Trophoblast cell (in vitro differentiated cells and primary cell): Measurements from ENCODE around the gene DNAJC6.

ENCODE experiments used
- DNase-seq, 2 donors: peaks; one replicate each; pipeline ENCODE4 v3.0.0-alpha.2; 2016
- H2AFZ ChIP-seq: 2 replicates; pipeline ENCODE4 v1.6.1; 2013; ENCODE audit warnings: low read length, moderate library complexity, mild to moderate bottlenecking; ENCODE audit not compliant: insufficient read depth, poor library complexity
- H2AK5ac ChIP-seq: 2 replicates; pipeline ENCODE4 v1.6.1; 2013; ENCODE audit warnings: mild to moderate bottlenecking, low read length
- H2BK120ac ChIP-seq: 2 replicates; pipeline ENCODE4 v1.6.1; 2013; ENCODE audit warnings: low read length, mild to moderate bottlenecking, moderate library complexity; ENCODE audit not compliant: insufficient read depth, poor library complexity
- H2BK12ac ChIP-seq: 2 replicates; pipeline ENCODE4 v1.6.1; 2013; ENCODE audit warnings: mild to moderate bottlenecking, low read length, moderate library complexity
- H2BK5ac ChIP-seq: 2 replicates; pipeline ENCODE4 v1.6.1; 2013; ENCODE audit warnings: low read length, low read depth, moderate library complexity, mild to moderate bottlenecking; ENCODE audit not compliant: poor library complexity
- H3K14ac ChIP-seq: 2 replicates; pipeline ENCODE4 v1.6.1; 2013; ENCODE audit warnings: mild to moderate bottlenecking, low read length
- H3K18ac ChIP-seq: 2 replicates; pipeline ENCODE4 v1.6.1; 2013; ENCODE audit warnings: mild to moderate bottlenecking, low read length
- H3K23ac ChIP-seq: 2 replicates; pipeline ENCODE4 v1.6.1; 2013; ENCODE audit warnings: low read length
- H3K27ac ChIP-seq: 2 replicates; pipeline ENCODE4 v1.5.1; 2013; ENCODE audit warnings: low read depth, mild to moderate bottlenecking, inconsistent platforms, low read length, moderate library complexity
- H3K27me3 ChIP-seq: 2 replicates; pipeline ENCODE4 v1.6.1; 2013; ENCODE audit warnings: inconsistent platforms, mild to moderate bottlenecking, low read length, moderate library complexity; ENCODE audit not compliant: insufficient read depth
- H3K36me3 ChIP-seq, 2 experiments: 1 replicate in 1 of 2; 2 replicates in 1 of 2; pipeline ENCODE4 v1.6.1; 2013; ENCODE audit warnings: low read length in 2 of 2, mild to moderate bottlenecking in 2 of 2, moderate library complexity in 1 of 2; ENCODE audit not compliant: insufficient read depth in 2 of 2, control insufficient read depth in 1 of 2
- H3K4ac ChIP-seq: 2 replicates; pipeline ENCODE4 v1.6.1; 2013; ENCODE audit warnings: low read depth, mild to moderate bottlenecking, low read length, moderate library complexity
- H3K4me1 ChIP-seq, 2 experiments: 1 replicate in 1 of 2; 2 replicates in 1 of 2; pipeline ENCODE4 v1.6.1; 2013; ENCODE audit warnings: low read length in 2 of 2, mild to moderate bottlenecking in 2 of 2, moderate library complexity in 1 of 2; ENCODE audit not compliant: insufficient read depth in 2 of 2, control insufficient read depth in 1 of 2
- H3K4me2 ChIP-seq: 2 replicates; pipeline ENCODE4 v1.6.1; 2013; ENCODE audit warnings: inconsistent platforms, mild to moderate bottlenecking, low read length, moderate library complexity
- H3K4me3 ChIP-seq: 2 replicates; pipeline ENCODE4 v1.5.1; 2013; ENCODE audit warnings: mild to moderate bottlenecking, low read depth, low read length, inconsistent platforms
- H3K79me1 ChIP-seq: one replicate; pipeline ENCODE4 v1.6.1; 2013; ENCODE audit warnings: low read length
- H3K79me2 ChIP-seq: 2 replicates; pipeline ENCODE4 v1.6.1; 2013; ENCODE audit warnings: low read length, mild to moderate bottlenecking; ENCODE audit not compliant: control insufficient read depth, insufficient read depth, poor library complexity
- H3K9ac ChIP-seq: 2 replicates; pipeline ENCODE4 v1.6.1; 2013; ENCODE audit warnings: mild to moderate bottlenecking, low read length
- H3K9me3 ChIP-seq: 2 replicates; pipeline ENCODE4 v1.6.1; 2013; ENCODE audit warnings: low read depth, mild to moderate bottlenecking, control low read depth, inconsistent platforms, low read length; ENCODE audit not compliant: insufficient read depth
- H4K12ac ChIP-seq: 2 replicates; pipeline ENCODE4 v1.6.1; 2013; ENCODE audit warnings: low read depth, mild to moderate bottlenecking, low read length, moderate library complexity
- H4K8ac ChIP-seq: 2 replicates; pipeline ENCODE4 v1.6.1; 2013; ENCODE audit warnings: low read depth, mild to moderate bottlenecking, low read length, moderate library complexity
- H4K91ac ChIP-seq: one replicate; pipeline ENCODE4 v1.6.1; 2013; ENCODE audit warnings: low read depth, mild to moderate bottlenecking, low read length, moderate library complexity
- WGBS: extraction: QIAGEN DNeasy Blood & Tissue Kit; methylation state at CpG from one replicate; pipeline ENCODE4 v1.1.7; 2013; ENCODE audit warnings: missing lambda C conversion rate; ENCODE audit not compliant: insufficient read length, insufficient coverage; ENCODE audit errors: extremely low coverage; 5-methylcytosine and 5-hydroxymethylcytosine counted together

DNAJC6 gene

DNA sequence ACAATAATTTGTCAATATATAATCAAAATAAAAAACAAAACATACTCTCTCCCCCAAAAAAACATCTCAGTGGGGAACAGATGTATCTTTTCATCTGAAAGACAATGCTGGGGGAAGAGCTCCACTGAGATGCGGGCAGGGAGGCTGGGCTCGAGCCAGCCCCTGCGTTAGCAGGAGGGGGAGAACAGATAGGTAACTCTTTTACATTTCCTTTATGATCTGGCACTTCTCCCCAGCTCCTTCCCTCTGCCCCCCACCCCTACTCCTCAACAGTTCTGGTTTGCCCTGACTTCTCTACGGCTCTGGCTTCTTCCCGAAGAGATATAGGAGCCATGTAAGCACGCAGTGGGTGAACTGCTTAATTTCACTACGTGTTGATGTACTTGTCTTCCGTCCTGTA is 123.6 kb downstream of the DNAJC6 start:
- no peak overlapping the region for H3K23ac ChIP-seq
- peak overlapping the region; percentile 40 for H3K18ac ChIP-seq
- no peak overlapping the region for H2AFZ ChIP-seq
- no peaks in the 10 kb centered on the region for H3K79me2 ChIP-seq
- H3K9me3 ChIP-seq: no peaks in the 10 kb centered on the region
- no peak overlapping the region for H2BK120ac ChIP-seq
- H3K4ac ChIP-seq: no peak overlapping the region
- no peak overlapping the region for H3K27ac ChIP-seq
- peaks cover 6 to 9% of the 10 kb centered on the region in 2 experiments for H3K36me3 ChIP-seq
- H4K91ac ChIP-seq: no peak overlapping the region
- no peak overlapping the region for H4K12ac ChIP-seq
- H3K4me1 ChIP-seq: peaks cover 4 to 12% of the 10 kb centered on the region in 2 experiments
- H3K79me1 ChIP-seq: peaks cover 4% of the 10 kb centered on the region
- H2BK5ac ChIP-seq: no peak overlapping the region
- WGBS: no CpG with 5 or more reads among the region's 8 CpGs
- H3K27me3 ChIP-seq: no peaks in the 10 kb centered on the region
- DNase-seq: no peak
- peak overlapping the region; percentile 47 for H4K8ac ChIP-seq
- no peak overlapping the region for H3K4me2 ChIP-seq
- no peak overlapping the region for H3K4me3 ChIP-seq
- no peak overlapping the region for H3K14ac ChIP-seq
- H2BK12ac ChIP-seq: no peak overlapping the region
- no peak overlapping the region for H3K9ac ChIP-seq
- H2AK5ac ChIP-seq: peak overlapping the region; percentile 37

DNA sequence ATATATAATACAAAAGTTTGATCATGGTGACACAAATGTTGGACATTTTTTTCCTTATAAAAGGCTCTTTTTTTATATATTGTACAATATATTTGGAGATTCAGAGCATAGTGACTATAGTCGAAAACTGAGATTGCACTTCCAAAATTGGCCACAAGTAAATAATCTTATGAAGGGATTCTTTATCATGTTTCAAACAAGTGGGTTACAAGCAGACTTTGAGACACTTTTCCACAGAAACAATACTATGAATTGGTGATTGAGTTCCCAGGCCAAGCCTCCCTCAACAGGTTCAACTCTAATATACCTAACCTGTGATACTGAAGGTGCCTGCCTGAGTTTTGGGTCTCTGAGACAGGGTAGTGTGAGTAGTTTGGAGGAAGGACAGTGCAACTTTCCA is 124.9 kb downstream of the DNAJC6 start:
- WGBS: no CpG with 5 or more reads among the region's 1 CpG
- H3K79me2 ChIP-seq: no peaks in the 10 kb centered on the region

DNA sequence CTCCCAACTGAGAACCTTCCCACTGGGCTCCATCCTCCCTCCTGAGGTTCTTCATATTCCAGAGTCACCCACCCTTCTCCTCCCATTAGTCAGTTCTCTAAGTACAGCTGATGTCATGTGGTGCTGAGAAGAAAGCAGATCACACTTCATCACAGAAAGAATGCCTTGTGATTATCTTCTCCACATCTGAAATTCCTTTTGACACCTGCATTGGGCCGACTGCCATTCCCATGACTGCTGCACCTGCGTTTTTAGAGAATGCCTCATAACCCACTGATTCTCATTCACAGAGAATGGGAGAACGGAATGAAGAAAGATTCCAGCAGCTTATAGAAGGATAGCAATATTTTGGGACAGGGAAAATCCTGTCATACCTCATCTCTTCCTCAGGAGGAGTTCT is 125.4 kb downstream of the DNAJC6 start:
- Histone ChIP-seq H3K79me2 (no peaks in the 10 kb centered on the region), H3K18ac (no peak overlapping the region), H3K36me3 (peaks cover 6 to 9% of the 10 kb centered on the region in 2 experiments), H3K14ac (no peak overlapping the region), H3K9me3 (no peaks in the 10 kb centered on the region), H4K12ac (no peak overlapping the region), H2BK5ac (no peak overlapping the region), H3K9ac (no peak overlapping the region), H3K4me2 (no peak overlapping the region), H2AK5ac (no peak overlapping the region), H2BK12ac (no peak overlapping the region), H4K91ac (no peak overlapping the region), H2AFZ (no peak overlapping the region), H4K8ac (no peak overlapping the region), H3K23ac (no peak overlapping the region), H3K4me3 (no peak overlapping the region), H3K79me1 (peaks cover 4% of the 10 kb centered on the region), H2BK120ac (no peak overlapping the region), H3K27ac (peak overlapping the region; percentile 20), H3K4ac (no peak overlapping the region), H3K27me3 (no peaks in the 10 kb centered on the region), H3K4me1 (peaks cover 4 to 11% of the 10 kb centered on the region in 2 experiments)
- peak; percentile 86 to 97 for DNase-seq
- no CpG with 5 or more reads among the region's 3 CpGs for WGBS

More for the DNA sequence above, 124.9 kb downstream of the DNAJC6 start:
- DNase-seq: no peak
- no peak overlapping the region for H2BK120ac ChIP-seq
- H3K9ac ChIP-seq: no peak overlapping the region
- H2BK5ac ChIP-seq: no peak overlapping the region
- no peaks in the 10 kb centered on the region for H3K27me3 ChIP-seq
- H2AFZ ChIP-seq: no peak overlapping the region
- H3K4ac ChIP-seq: no peak overlapping the region
- H4K8ac ChIP-seq: no peak overlapping the region
- no peak overlapping the region for H3K18ac ChIP-seq
- H3K27ac ChIP-seq: peak overlapping the region; percentile 20
- H3K79me1 ChIP-seq: peaks cover 4% of the 10 kb centered on the region
- no peak overlapping the region for H3K23ac ChIP-seq
- no peak overlapping the region for H3K14ac ChIP-seq
- no peak overlapping the region for H4K91ac ChIP-seq
- peaks cover 4 to 12% of the 10 kb centered on the region in 2 experiments for H3K4me1 ChIP-seq
- H3K9me3 ChIP-seq: no peaks in the 10 kb centered on the region
- no peak overlapping the region for H4K12ac ChIP-seq
- no peak overlapping the region for H3K4me3 ChIP-seq
- no peak overlapping the region for H2AK5ac ChIP-seq
- peaks cover 6 to 9% of the 10 kb centered on the region in 2 experiments for H3K36me3 ChIP-seq
- no peak overlapping the region for H3K4me2 ChIP-seq
- no peak overlapping the region for H2BK12ac ChIP-seq

DNA sequence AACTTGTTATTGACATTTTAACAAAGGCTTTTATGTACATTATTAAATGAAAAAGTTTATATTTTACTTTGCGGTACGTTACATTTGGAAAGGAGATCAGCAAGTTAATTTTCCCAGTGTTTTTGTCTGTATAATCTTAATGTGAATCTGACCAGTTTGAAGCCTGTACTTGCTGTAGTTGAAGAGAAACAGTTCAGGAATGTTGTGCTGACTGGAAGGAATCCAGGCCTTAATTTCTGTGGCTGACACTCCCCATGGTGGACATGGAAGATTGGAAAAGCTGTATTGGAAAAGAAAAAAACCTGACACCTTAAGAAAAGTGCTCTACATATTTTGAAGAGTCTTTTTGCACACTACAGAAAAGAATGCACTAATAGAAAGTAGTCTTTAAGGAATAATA is 126.6 kb downstream of the DNAJC6 start:
- no peaks in the 10 kb centered on the region for H3K79me2 ChIP-seq
- no peak overlapping the region for H3K9ac ChIP-seq
- no peaks in the 10 kb centered on the region for H3K27me3 ChIP-seq
- H2BK120ac ChIP-seq: no peak overlapping the region
- H3K18ac ChIP-seq: no peak overlapping the region
- H2BK12ac ChIP-seq: no peak overlapping the region
- WGBS: no CpG with 5 or more reads among the region's 2 CpGs
- H3K79me1 ChIP-seq: peaks cover 4% of the 10 kb centered on the region
- H3K27ac ChIP-seq: no peak overlapping the region
- H3K4me2 ChIP-seq: no peak overlapping the region
- no peak overlapping the region for H2AK5ac ChIP-seq
- no peak overlapping the region for H3K23ac ChIP-seq
- peaks cover 6 to 9% of the 10 kb centered on the region in 2 experiments for H3K36me3 ChIP-seq
- no peak overlapping the region for H4K8ac ChIP-seq
- H4K91ac ChIP-seq: no peak overlapping the region
- H2AFZ ChIP-seq: no peak overlapping the region
- H3K14ac ChIP-seq: no peak overlapping the region
- no peak overlapping the region for H4K12ac ChIP-seq
- no peak overlapping the region for H2BK5ac ChIP-seq
- peak in 1 of 2 donors; percentile 51 for DNase-seq
- H3K4me1 ChIP-seq: peaks cover 4 to 8% of the 10 kb centered on the region in 2 experiments
- H3K9me3 ChIP-seq: no peaks in the 10 kb centered on the region
- no peak overlapping the region for H3K4ac ChIP-seq
- H3K4me3 ChIP-seq: no peak overlapping the region
